Stomach (tissue), 4 donors: ENCODE measurements around the gene COL5A1.

Experiments used
- CTCF ChIP-seq, 7 experiments: fragments of 450-650 bp in 4 of 7; fragments of 200-600 bp in 3 of 7; sonication (generic) in 3 of 7; IDR thresholded peaks; one replicate each; pipeline ENCODE4 v1.5.1; 2016 to 2019; ENCODE audit warnings: antibody characterized with exemption in 7 of 7, control low read depth in 2 of 7, mild to moderate bottlenecking in 1 of 7
- POLR2A ChIP-seq, 4 donors: fragments of 450-650 bp; IDR thresholded peaks; one replicate each; pipeline ENCODE4 v1.6.1; 2016; ENCODE audit warnings: antibody characterized with exemption in 4 of 4, control low read depth in 2 of 4, mild to moderate bottlenecking in 1 of 4, moderate library complexity in 1 of 4
- POLR2AphosphoS5 ChIP-seq, 3 donors: sonication (generic); formaldehyde crosslinking; IDR thresholded peaks; one replicate each; pipeline ENCODE4 v1.6.1; 2016; ENCODE audit warnings: antibody characterized with exemption in 3 of 3

GRCh38 chr9:134846187-134846586, 204.6 kb downstream of the COL5A1 start:
- no peak for TF ChIP-seq POLR2AphosphoS5 (IDR thresholded peaks at IDR 0.05)
- TF ChIP-seq CTCF (IDR thresholded peaks at IDR 0.05), result no peak
- no peak for TF ChIP-seq POLR2A (IDR thresholded peaks at IDR 0.05)
